ENCODE measurements around the gene DNAH17.

DNA sequence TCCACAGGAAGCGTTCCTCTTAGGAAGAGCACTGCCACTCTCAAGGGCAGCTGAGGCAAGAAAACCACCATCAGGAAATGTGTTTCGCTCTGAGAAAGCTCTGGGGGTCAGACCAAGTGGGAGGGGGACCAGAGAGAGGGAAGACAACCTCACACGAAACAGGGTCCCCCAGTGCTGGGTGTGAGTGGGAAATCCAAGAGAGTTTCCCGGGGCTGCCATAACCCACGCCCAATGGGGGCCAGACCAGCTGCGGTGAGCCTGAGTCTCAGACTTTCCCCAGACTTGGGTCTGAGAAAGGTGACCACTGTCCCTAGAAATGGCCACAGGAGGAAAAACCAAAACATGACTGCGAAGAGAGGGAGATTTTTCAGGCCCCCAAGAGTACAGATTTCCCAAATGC lies 14.5 kb downstream of the DNAH17 start:
- TF ChIP-seq, protein P1, sequence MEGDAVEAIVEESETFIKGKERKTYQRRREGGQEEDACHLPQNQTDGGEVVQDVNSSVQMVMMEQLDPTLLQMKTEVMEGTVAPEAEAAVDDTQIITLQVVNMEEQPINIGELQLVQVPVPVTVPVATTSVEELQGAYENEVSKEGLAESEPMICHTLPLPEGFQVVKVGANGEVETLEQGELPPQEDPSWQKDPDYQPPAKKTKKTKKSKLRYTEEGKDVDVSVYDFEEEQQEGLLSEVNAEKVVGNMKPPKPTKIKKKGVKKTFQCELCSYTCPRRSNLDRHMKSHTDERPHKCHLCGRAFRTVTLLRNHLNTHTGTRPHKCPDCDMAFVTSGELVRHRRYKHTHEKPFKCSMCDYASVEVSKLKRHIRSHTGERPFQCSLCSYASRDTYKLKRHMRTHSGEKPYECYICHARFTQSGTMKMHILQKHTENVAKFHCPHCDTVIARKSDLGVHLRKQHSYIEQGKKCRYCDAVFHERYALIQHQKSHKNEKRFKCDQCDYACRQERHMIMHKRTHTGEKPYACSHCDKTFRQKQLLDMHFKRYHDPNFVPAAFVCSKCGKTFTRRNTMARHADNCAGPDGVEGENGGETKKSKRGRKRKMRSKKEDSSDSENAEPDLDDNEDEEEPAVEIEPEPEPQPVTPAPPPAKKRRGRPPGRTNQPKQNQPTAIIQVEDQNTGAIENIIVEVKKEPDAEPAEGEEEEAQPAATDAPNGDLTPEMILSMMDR (tag by site-specific recombination; IDR thresholded peaks at IDR 0.05) = no peak
- TF ChIP-seq, protein P2, sequence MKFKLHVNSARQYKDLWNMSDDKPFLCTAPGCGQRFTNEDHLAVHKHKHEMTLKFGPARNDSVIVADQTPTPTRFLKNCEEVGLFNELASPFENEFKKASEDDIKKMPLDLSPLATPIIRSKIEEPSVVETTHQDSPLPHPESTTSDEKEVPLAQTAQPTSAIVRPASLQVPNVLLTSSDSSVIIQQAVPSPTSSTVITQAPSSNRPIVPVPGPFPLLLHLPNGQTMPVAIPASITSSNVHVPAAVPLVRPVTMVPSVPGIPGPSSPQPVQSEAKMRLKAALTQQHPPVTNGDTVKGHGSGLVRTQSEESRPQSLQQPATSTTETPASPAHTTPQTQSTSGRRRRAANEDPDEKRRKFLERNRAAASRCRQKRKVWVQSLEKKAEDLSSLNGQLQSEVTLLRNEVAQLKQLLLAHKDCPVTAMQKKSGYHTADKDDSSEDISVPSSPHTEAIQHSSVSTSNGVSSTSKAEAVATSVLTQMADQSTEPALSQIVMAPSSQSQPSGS (tag by site-specific recombination; IDR thresholded peaks at IDR 0.05; ENCODE audit: low read depth) = no peak
- no peak for TF ChIP-seq ZNF24 (tag by site-specific recombination; IDR thresholded peaks at IDR 0.05)

Measured in HEK293 (cell line).